Neural crest cell (in vitro differentiated cells): ENCODE results near the gene ATG2B. TPM values are rescaled to one million over a fixed set of nuclear protein-coding genes. Genes with fewer than 3 reads are reported as not detected.

Source experiments
- DNase-seq: peaks from one replicate; pipeline ENCODE4 v3.0.0; 2021; ENCODE audit warnings: low read depth, mixed read lengths, low spot score
- H3K27ac Mint-ChIP-seq: one replicate; pipeline ENCODE4 v1.8.0; 2021; ENCODE audit warnings: mild to moderate bottlenecking, mixed read lengths; ENCODE audit not compliant: unreplicated experiment
- H3K27me3 Mint-ChIP-seq: 2 replicates; pipeline ENCODE4 v1.8.0; 2021; ENCODE audit warnings: low read depth, mild to moderate bottlenecking, mixed read lengths
- H3K36me3 Mint-ChIP-seq: 2 replicates; pipeline ENCODE4 v1.8.0; 2021; ENCODE audit warnings: low read depth, mild to moderate bottlenecking, mixed read lengths
- H3K4me1 Mint-ChIP-seq: 2 replicates; pipeline ENCODE4 v1.8.0; 2021; ENCODE audit warnings: mixed read lengths
- H3K4me3 Mint-ChIP-seq: one replicate; pipeline ENCODE4 v1.8.0; 2021; ENCODE audit warnings: mild to moderate bottlenecking, mixed read lengths
- H3K9me3 Mint-ChIP-seq: 2 replicates; pipeline ENCODE4 v1.8.0; 2021; ENCODE audit warnings: mixed read lengths
- total RNA-seq: library from RNA; stranded (reverse); gene quantifications from 2 replicates; pipeline ENCODE4 v1.2.1, GENCODE V29; 2021
- TF ChIP-seq, protein P1 (sequence below): fragments of 200-600 bp; sonication (generic); conservative IDR thresholded peaks from 2 replicates; pipeline ENCODE4 v1.5.0; 2021; ENCODE audit warnings: antibody characterized with exemption, mild to moderate bottlenecking

The ATG2B gene
- total RNA-seq, 1 donor from 2014 or later, result 19.5 TPM

DNA sequence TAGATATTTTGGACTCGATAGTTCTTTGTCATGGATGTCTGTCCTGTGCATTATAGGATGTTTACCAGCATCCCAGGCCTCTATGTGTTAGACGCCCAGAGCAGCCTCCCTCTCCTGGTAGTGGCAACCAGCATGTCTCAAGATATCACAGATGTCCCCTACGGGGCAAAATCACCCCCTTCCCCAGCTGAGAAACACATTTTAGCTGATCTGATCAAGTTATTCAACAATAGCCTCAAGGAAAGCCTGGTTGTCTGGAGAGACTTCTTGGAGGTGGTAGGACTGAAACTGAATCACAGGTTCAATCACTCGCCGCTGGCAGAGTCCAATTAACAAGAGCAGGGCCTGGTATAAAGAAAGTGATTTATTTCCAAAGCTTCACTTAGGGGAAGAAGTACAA is 89.5 kb downstream of the ATG2B start:
- no peak for DNase-seq
- Mint-ChIP-seq H3K27ac (no peak overlapping the region), H3K36me3 (peaks cover 2% of the 10 kb centered on the region)

DNA sequence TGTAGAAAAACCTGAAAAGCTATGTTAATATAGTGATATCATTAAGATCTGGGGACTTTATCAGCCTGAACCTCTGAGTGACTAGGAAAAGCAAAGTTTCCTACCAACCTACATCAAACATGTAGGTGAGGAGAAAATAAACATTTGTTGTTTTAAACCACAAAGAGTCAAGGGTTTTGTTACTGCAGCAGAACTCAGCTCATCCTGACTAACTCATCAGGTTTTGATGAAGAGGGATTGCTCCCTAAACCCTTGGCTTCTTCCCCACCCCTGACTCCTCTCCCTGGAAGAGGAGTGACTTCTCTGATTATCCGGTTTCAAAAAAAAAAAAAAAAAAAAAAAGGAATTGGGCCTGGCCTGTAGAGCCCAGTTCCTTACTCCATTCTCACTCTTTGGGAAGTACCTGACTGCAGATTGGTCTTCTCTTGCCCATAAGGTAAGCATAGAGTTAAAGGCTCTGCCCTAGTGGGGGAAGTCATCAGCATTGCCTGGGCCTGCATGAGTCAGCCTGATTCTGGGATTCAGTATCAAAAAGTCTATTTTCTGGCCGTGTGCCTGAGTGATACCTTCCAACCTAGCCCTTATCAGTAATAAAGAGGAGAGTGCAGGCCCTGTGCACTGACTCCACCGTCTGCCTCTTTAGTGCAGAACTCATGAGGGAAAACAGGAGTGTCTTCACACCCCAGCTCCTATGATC is 90.2 kb downstream of the ATG2B start:
- Mint-ChIP-seq H3K27ac (no peak overlapping the region), H3K4me3 (no peak overlapping the region)

More for the DNA sequence above, 89.5 kb downstream of the ATG2B start:
- TF ChIP-seq, protein P1, sequence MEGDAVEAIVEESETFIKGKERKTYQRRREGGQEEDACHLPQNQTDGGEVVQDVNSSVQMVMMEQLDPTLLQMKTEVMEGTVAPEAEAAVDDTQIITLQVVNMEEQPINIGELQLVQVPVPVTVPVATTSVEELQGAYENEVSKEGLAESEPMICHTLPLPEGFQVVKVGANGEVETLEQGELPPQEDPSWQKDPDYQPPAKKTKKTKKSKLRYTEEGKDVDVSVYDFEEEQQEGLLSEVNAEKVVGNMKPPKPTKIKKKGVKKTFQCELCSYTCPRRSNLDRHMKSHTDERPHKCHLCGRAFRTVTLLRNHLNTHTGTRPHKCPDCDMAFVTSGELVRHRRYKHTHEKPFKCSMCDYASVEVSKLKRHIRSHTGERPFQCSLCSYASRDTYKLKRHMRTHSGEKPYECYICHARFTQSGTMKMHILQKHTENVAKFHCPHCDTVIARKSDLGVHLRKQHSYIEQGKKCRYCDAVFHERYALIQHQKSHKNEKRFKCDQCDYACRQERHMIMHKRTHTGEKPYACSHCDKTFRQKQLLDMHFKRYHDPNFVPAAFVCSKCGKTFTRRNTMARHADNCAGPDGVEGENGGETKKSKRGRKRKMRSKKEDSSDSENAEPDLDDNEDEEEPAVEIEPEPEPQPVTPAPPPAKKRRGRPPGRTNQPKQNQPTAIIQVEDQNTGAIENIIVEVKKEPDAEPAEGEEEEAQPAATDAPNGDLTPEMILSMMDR, result no peak
- Mint-ChIP-seq H3K4me3 (no peak overlapping the region), H3K9me3 (peaks cover 4% of the 10 kb centered on the region), H3K4me1 (peaks cover 6% of the 10 kb centered on the region), H3K27me3 (no peaks in the 10 kb centered on the region)

DNA sequence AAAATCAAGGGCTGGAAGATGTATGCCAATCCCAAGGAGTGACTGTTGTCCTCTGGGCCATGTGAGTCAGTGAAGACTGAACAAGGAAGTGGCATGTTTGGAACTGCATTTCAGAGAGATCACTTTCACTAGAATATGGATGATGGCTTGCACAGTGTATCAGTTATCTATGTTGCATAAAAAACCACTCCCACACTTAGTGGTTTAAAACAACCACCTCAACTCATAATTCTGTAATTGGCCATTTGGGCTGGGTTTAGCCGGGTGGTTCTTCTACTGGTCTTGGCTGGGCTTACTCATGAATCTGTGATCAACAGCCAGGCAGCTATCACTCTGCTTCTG is 91.7 kb downstream of the ATG2B start:
- Mint-ChIP-seq H3K36me3 (no peaks in the 10 kb centered on the region), H3K9me3 (peaks cover 4% of the 10 kb centered on the region), H3K4me1 (peaks cover 6% of the 10 kb centered on the region), H3K27ac (no peak overlapping the region), H3K27me3 (no peaks in the 10 kb centered on the region), H3K4me3 (no peak overlapping the region)
- TF ChIP-seq, protein P1, result no peak
- DNase-seq, result no peak

More for the DNA sequence above, 90.2 kb downstream of the ATG2B start:
- TF ChIP-seq, protein P1, result no peak
- peaks cover 2% of the 10 kb centered on the region for H3K36me3 Mint-ChIP-seq
- H3K4me1 Mint-ChIP-seq, result peaks cover 6% of the 10 kb centered on the region
- no peak for DNase-seq
- H3K9me3 Mint-ChIP-seq, result peaks cover 4% of the 10 kb centered on the region
- no peaks in the 10 kb centered on the region for H3K27me3 Mint-ChIP-seq

DNA sequence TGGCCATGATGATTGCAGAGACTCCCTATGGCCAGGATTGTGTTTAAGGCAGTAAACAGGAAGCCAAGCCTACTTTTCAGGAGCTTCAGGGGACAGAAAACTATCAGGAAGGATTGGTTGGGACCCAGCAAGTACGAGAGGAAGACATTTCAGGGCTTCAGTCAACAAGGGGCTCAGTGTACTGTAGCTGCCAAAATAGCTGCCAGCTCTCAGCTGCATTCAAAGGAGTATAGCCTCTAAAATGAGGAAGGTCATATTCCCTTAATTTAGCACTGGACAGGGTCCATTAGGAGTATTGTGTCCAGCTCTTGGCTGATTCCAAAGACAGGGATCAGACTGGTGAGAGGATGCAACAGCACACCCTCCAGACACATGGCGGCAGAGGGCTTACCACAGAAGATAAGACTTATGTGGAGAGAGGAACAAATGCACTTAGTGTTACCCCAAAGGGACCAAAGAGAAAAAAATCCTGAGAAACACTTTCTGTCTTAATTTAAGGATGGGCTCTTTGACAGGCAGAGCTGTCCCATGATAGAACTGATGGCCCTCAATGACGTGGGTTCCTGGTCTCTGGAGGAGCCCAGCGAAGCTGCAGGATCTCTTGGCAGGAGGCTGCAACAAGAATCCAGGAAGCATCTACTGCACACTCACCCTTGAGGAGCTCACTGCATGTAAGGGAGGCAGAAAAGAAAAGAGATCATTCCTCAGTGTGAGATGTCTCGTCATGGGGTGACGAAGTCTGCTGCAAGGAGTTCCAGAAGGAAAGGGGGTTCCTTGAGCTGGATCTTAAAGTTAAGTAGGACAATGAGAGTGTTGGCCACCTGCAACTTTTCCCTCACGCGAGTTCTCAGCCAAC is 92.3 kb downstream of the ATG2B start:
- Mint-ChIP-seq H3K9me3 (peaks cover 4% of the 10 kb centered on the region), H3K4me1 (peaks cover 6% of the 10 kb centered on the region), H3K27me3 (no peaks in the 10 kb centered on the region), H3K27ac (no peak overlapping the region), H3K36me3 (no peaks in the 10 kb centered on the region), H3K4me3 (no peak overlapping the region)
- TF ChIP-seq, protein P1, result no peak
- DNase-seq, result no peak

DNA sequence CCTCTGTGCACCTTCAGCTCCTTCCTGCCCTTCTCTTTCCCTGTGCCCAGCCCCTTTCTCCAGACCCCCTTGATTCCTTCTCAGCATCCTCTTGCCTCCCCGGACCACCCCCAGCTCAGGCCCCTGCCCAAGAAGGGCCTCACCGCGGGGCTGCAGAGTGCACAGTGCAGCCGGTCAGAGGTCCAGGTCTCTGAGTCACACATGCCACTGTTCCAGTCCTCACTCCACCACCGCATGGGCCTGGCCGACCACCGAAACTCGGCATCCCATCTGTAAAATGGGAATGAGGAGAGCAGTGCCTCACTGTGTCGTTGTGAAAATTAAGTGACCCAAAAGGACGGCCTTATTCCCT is 93.8 kb downstream of the ATG2B start:
- no peaks in the 10 kb centered on the region for H3K36me3 Mint-ChIP-seq
- H3K27ac Mint-ChIP-seq, result no peak overlapping the region
- no peaks in the 10 kb centered on the region for H3K27me3 Mint-ChIP-seq
- TF ChIP-seq, protein P1, result no peak
- DNase-seq, result no peak
- H3K4me1 Mint-ChIP-seq, result no peaks in the 10 kb centered on the region
- no peak overlapping the region for H3K4me3 Mint-ChIP-seq
- peaks cover 4% of the 10 kb centered on the region for H3K9me3 Mint-ChIP-seq
